ENCODE results near the gene NCKAP5. TPM values are rescaled to one million over a fixed set of nuclear protein-coding genes. Genes with fewer than 3 reads are reported as not detected.
"Not testable (repeated sequence)": the region's sequence is repeated elsewhere in the genome, so short reads cannot be mapped to it uniquely, and the experiment has no call there.

The NCKAP5 gene
- total RNA-seq, 1 experiment from 2014 or later: 0.47 TPM

DNA sequence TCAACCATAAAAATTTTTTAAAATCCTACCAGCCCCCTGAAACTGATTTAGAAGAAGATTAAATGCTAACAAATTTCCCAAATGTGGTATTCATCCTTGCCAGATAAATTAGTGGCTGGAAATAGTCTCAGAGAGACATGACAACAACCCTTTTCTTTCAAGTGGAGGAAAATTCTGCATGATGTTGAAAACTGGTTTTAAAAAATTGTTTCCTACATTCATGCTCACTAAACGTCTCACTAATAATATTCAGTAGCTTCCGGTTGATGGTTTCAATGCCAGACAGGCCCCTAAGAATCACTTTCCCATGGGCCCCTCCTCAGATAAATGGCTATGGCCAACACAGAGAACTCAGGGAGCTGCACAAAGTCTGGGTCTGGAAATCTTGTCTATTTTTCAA lies 43.2 kb downstream of the NCKAP5 start:
- DNase-seq (ENCODE audit: low read depth): no peak

DNA sequence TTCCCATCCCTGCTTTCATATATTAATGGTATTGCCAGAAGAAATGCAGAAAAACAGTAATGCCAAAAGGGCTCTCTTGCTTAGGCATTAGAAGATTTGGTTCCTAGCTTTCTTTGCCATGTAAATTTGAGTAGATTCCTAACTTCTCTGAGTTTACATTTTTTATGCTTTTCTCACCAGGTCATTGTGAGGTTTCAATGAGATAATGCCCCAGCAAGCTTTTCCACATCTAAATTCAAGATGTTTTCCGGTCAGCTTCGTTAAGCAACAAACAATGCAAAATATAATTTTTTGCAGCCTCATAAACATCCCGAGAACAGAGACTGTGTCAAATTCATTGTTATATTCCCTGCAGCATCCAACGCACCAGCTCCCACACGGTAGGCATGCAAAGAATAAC lies 44.9 kb downstream of the NCKAP5 start:
- DNase-seq (ENCODE audit: low read depth): no peak

GRCh38 chr2:133522204-133522603 lies 46.1 kb downstream of the NCKAP5 start:
- DNase-seq (ENCODE audit: low read depth): no peak

- no peak for DNase-seq (ENCODE audit: low read depth)
Measured at GRCh38 chr2:133521146-133521745, 47.0 kb downstream of the NCKAP5 start.

GRCh38 chr2:133519677-133520076 lies 48.6 kb downstream of the NCKAP5 start:
- DNase-seq (ENCODE audit: low read depth): not testable (repeated sequence)

DNA sequence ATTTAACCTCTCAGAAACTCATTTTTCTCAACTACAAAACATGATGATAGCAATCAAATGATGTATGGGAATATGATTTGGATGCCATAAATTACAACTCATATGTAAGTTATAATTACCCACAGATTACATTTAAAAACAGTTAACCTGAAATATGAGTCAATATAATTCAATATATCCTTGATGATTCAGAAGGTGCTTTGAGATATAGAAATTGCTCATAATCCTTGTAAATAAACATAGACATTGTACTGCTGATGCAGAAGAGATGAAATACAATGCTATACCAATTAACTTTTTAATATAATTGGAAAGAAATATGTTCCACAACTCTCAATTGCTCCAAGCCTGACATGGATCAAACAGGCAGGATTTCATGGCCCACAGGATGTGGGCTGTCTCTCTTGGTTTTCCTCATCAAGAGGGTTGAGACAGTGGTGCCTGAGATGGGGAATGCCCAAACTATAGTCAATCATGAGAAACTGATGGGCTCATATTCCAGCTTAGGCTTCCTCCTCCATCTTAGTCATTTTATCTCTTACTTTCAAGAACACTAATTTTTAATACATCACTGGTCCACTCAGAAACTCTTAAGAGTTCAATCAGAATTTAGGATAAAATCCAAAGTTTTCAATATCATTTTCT lies 49.4 kb downstream of the NCKAP5 start:
- no peak for DNase-seq (ENCODE audit: low read depth)

DNA sequence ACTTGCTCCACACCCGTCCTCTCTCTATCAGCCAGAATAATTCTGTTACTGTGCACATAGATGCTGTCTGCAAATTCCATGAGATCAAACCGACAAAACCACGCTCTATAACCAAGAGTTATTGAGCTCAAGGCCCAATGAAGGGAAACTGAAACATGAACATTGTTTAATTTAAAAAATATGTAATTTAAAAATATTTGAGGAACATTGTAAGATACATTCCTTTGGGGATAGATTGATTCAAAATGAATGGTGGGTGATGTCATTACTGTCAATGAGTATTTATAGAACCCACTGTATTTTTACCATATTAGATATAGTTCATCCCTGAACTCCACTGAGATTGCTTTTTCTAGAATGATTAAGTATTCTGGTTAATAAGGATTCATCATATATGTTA lies 50.4 kb downstream of the NCKAP5 start:
- DNase-seq (ENCODE audit: low read depth): no peak

DNA sequence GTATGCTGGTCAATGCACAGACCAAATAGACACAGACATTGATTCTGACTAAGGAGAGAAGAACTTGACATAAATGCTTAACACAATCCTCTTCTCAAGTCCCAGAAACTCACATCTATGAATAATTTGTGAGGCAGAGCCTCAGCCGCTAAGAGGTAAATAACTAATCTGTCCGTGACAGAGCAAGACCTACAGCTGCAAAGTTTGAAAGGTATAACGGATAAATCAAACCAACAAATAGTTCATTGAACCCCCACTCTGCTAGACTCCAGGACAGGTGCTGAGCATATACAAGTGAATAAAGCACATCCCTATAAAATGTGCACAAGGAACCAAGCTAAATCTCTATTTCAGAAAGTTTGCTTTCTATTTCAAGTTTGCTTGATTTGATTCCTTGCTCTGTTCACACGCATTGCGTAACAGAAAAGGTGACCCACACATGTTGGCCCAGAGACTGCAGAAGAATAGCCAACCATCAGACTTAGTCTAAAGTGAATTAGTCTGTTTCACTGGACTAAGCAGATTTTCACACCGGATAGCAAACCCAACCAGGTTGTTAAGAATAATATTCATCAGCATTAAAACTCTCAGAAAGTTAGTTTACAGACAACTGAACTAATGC lies 51.7 kb downstream of the NCKAP5 start:
- DNase-seq (ENCODE audit: low read depth): no peak

DNA sequence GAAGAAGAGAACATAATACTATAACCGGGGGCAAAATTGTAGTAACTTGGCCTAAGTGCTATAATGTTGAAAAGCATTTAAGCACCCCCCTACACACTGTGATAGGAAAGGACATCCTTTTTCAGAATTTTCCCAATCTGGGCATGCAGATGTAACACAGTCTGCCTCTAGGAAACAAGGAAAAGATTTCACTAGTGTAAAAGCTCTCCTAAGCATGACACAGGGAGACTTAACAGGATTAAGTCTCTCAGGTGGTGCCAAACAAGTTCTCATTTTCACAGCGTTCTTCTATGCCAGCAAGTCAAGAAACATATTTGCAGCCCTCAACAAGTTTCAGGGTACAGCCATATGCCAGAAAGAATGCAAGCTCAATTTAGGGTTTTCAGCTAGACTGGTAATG lies 53.0 kb downstream of the NCKAP5 start:
- DNase-seq (ENCODE audit: low read depth): no peak

- no peak for DNase-seq (ENCODE audit: low read depth)
Measured at GRCh38 chr2:133513893-133514292, 54.4 kb downstream of the NCKAP5 start.

- no peak for DNase-seq (ENCODE audit: low read depth)
Measured at GRCh38 chr2:133512121-133512520, 56.1 kb downstream of the NCKAP5 start.

DNA sequence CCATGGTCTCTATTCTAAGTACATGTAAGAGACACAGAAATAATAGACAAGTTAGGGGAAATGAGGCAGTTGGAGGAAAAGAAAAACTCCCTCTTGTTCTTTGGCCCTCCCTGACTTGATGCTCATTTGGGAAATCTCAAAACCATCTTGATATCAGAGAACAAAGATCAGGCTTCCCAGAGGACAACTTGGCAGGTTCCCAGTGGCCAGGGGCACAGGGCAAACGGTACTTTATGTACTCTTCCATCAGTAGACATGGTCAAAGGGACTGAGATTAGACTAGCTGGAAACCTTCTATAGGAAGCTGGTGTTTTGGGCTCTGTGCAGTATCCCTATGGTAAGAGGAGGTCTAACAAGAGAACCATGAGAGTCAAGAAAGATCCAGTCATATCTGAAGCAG lies 56.6 kb downstream of the NCKAP5 start:
- DNase-seq (ENCODE audit: low read depth): no peak

DNA sequence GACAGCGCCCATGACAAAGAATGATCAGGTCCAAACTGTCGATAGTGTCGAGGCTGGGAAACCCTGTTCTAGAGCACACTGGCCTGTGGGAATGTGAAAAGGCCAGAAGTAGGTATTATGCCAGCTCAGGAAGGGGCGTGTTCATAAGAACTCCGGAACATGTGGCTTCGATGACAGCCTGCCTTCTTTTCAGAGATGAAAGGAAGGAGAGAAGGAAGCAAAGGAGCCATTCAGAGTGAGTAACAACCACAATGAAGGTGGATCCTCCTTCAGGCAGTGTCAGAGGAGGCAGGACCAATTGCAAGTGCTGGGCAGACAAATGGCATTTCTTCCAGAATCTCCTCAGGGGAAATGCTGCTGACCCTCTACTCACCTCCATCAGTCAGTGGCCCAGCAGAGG lies 58.5 kb downstream of the NCKAP5 start:
- peak; percentile 61 for DNase-seq (ENCODE audit: low read depth)

DNA sequence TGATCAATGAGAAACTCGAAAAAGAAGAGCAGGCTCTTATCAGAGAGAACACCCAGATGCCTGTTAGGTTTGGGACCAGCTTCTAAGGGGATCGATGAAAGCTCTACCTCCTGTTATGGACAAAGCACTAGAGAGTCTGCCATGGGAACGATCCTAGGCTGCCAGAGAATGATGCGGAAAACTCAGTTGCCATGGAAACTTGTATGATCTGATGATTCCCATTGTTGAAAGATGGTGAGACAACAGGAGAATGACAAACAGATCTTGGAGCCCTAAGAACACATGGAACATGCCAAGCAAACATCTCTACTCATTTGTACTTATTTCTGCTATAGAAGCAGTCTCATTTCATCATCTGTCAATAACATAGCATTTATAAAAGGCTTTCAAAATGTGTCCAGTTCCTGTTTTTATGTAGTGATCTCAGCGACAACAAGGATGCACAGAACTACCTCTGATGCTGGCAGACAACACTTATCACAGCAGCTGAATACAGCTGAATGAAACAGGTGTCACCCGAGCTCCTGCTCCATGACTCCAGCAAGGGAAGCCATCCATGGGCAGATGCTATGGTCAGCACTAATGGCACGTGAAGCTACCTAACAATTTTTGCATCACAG lies 59.6 kb downstream of the NCKAP5 start:
- no peak for DNase-seq (ENCODE audit: low read depth)

DNA sequence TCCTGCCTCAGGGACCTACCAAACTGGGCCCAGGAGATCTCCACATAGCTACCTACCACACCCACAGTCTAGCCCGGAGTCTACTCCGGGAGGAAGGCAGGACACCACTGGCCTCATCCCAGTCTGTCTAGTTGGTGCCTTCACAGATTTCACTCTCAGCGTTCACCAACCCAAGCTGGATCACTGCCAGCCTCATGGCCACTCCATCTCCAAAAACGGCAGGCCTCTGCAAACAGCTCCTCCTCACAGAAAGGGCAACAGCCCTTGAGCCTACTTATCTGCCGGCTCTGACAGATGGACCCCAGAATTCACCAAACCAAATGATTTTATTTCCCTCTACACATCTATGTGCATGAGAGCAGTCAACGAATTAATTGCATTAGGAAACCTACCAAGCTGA lies 61.3 kb downstream of the NCKAP5 start:
- DNase-seq (ENCODE audit: low read depth): no peak

DNA sequence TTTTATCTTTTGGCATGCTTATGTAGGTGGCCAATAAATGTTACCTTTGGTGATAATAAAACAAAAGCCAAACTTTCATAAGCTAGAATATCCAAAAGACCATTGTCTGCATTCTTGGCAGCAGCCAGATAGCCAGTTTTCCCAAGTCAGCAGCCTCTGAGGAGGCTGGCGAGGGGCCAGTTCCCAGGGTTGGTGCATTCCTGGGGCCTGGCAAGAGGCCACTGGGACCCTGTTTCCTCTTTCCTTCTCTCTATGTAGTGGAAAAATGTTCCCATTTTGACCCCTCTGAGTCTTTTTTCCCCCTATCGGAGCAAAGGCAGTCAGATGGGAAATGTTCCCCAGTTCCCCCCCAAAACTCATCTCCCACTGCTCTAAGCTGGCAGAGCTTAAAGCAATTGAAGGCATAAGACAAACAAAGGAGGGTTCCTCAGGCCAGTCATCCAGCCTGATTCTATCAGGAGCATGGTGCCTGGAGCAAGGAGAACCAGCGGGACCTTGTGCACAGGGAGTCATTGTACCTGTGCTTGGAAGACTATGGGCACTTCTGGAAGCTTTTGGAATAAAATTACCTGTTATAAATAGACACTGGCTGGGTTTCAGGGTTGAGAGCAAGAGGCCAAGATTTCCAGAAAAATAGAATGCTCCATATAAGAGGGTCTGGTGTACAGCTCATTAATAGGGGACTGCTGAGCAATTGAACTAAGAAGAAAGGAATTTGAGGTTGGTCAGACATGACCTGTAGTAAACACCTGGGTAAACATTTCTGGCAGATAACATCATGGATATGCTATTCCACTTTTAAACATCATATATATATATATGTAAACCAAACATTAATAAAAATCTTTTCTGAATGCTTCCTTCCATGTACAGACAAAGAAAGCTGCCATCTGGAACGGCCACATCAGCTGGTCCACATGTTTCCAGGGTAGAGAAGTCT lies 63.4 kb downstream of the NCKAP5 start:
- peak; percentile 52 for DNase-seq (ENCODE audit: low read depth)

- DNase-seq (ENCODE audit: low read depth): no peak
Measured at GRCh38 chr2:133503927-133504326, 64.3 kb downstream of the NCKAP5 start.

- no peak for DNase-seq (ENCODE audit: low read depth)
Measured at GRCh38 chr2:133503323-133503722, 64.9 kb downstream of the NCKAP5 start.

GRCh38 chr2:133502678-133503077 lies 65.6 kb downstream of the NCKAP5 start:
- no peak for DNase-seq (ENCODE audit: low read depth)

DNA sequence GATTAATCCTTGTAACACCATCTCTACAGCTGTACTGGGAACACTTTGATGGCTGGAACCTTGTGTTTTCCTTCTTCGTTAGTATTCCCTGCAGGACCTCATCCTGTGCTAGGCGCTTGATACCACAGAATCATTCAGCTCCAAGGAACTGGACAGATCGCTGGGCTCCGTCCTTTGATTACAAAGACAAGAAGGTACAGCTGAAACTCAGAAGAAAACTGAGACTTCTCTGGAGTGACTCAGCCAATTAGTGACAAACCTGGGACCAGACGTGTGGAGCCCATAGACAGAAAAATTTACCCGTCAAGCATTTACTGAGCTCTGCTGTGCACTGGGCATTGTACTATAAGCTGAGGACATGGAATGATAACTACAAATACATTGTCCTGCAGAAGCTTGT lies 67.3 kb downstream of the NCKAP5 start:
- no peak for DNase-seq (ENCODE audit: low read depth)

Measured in HT1080 (cell line).